Loucy (cell line): ENCODE measurements around the gene IP6K3.

Experiments used
- EZH2phosphoT487 ChIP-seq: fragments of 200-600 bp; IDR thresholded peaks from 2 replicates; pipeline ENCODE4 v1.6.1; 2018; ENCODE audit warnings: antibody characterized with exemption, mild to moderate bottlenecking, moderate library complexity, borderline replicate concordance
- TF ChIP-seq, protein P1 (sequence below): fragments of 200-600 bp; sonication (generic); conservative IDR thresholded peaks from 2 replicates; pipeline ENCODE4 v1.5.1; 2014; ENCODE audit warnings: mild to moderate bottlenecking, antibody characterized with exemption, low read length

DNA sequence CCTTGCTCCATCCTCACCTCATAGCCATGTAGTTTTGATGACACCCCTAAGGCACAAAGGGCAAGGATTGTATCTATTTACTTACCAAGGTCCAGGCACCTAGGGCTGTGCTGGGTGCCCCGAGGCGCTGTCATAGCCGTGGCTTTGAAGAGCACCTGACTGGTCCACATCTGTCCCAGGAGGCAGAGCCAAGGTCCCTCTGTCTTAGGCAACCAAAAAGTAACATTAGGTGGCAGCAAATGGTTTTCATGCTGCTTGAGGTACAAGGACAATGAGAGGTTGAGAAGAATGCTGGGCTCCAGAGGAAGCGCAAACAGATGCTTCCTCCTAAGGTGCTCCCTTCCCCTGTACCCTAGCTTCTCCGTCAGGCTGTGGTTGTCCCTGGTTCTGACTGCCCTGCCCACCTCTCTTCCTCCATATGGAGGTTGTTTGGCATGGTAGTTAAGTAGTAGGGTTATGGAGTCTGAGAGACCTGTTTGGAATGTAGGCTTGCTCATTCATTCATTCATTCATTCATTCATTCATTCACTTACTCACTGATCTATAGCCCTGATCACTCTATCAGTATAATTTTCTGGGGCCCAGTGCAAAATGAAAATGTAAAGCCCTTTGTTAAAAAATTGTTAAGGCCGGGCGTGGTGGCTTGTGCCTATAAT, 32.2 kb downstream of the IP6K3 start:
- TF ChIP-seq, protein P1, sequence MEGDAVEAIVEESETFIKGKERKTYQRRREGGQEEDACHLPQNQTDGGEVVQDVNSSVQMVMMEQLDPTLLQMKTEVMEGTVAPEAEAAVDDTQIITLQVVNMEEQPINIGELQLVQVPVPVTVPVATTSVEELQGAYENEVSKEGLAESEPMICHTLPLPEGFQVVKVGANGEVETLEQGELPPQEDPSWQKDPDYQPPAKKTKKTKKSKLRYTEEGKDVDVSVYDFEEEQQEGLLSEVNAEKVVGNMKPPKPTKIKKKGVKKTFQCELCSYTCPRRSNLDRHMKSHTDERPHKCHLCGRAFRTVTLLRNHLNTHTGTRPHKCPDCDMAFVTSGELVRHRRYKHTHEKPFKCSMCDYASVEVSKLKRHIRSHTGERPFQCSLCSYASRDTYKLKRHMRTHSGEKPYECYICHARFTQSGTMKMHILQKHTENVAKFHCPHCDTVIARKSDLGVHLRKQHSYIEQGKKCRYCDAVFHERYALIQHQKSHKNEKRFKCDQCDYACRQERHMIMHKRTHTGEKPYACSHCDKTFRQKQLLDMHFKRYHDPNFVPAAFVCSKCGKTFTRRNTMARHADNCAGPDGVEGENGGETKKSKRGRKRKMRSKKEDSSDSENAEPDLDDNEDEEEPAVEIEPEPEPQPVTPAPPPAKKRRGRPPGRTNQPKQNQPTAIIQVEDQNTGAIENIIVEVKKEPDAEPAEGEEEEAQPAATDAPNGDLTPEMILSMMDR: no peak
- TF ChIP-seq EZH2phosphoT487: no peak
